Measurements from ENCODE around the gene PRRT1B. TPM values are rescaled to one million over a fixed set of nuclear protein-coding genes. Genes with fewer than 3 reads are reported as not detected.

PRRT1B gene
- total and polyA plus RNA-seq, 9 of the 15 experiments (the other 6 are each of a cell fraction or from before 2014, with no cell fraction given), result not detected

GRCh38 chr9:131530920-131531832, 14.1 kb upstream of the PRRT1B start, which contains the start of gene UCK1 (continued):
- TF ChIP-seq, protein P1, sequence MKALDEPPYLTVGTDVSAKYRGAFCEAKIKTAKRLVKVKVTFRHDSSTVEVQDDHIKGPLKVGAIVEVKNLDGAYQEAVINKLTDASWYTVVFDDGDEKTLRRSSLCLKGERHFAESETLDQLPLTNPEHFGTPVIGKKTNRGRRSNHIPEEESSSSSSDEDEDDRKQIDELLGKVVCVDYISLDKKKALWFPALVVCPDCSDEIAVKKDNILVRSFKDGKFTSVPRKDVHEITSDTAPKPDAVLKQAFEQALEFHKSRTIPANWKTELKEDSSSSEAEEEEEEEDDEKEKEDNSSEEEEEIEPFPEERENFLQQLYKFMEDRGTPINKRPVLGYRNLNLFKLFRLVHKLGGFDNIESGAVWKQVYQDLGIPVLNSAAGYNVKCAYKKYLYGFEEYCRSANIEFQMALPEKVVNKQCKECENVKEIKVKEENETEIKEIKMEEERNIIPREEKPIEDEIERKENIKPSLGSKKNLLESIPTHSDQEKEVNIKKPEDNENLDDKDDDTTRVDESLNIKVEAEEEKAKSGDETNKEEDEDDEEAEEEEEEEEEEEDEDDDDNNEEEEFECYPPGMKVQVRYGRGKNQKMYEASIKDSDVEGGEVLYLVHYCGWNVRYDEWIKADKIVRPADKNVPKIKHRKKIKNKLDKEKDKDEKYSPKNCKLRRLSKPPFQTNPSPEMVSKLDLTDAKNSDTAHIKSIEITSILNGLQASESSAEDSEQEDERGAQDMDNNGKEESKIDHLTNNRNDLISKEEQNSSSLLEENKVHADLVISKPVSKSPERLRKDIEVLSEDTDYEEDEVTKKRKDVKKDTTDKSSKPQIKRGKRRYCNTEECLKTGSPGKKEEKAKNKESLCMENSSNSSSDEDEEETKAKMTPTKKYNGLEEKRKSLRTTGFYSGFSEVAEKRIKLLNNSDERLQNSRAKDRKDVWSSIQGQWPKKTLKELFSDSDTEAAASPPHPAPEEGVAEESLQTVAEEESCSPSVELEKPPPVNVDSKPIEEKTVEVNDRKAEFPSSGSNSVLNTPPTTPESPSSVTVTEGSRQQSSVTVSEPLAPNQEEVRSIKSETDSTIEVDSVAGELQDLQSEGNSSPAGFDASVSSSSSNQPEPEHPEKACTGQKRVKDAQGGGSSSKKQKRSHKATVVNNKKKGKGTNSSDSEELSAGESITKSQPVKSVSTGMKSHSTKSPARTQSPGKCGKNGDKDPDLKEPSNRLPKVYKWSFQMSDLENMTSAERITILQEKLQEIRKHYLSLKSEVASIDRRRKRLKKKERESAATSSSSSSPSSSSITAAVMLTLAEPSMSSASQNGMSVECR (CRISPR knock-in tag; IDR thresholded peaks at IDR 0.05), result no peak; the same call in 1 of the 2 replicates
- TF ChIP-seq ZNF197 (CRISPR knock-in tag; IDR thresholded peaks at IDR 0.05; ENCODE audit: low read depth) (no peak), CBFA2T2 (conservative IDR thresholded peaks at IDR 0.05) (no peak), ZC3H4 (CRISPR knock-in tag; IDR thresholded peaks at IDR 0.05; ENCODE audit: borderline replicate concordance) (no peak), E2F6 (IDR thresholded peaks at IDR 0.05; ENCODE audit: borderline replicate concordance in 1 of 2, extremely low read depth in 1 of 2, insufficient read depth in 1 of 2, insufficient read length in 1 of 2, low read depth in 1 of 2, low read length in 1 of 2, poor library complexity in 1 of 2, severe bottlenecking in 1 of 2) (peak in 1 of 2 experiments; percentile 50), NFATC3 (IDR thresholded peaks at IDR 0.05) (no peak), STAT5B (CRISPR knock-in tag; IDR thresholded peaks at IDR 0.05) (no peak), HOXB6 (CRISPR knock-in tag; IDR thresholded peaks at IDR 0.05; ENCODE audit: borderline replicate concordance) (no peak), ZNF3 (CRISPR knock-in tag; IDR thresholded peaks at IDR 0.05) (no peak), MAFK (IDR thresholded peaks at IDR 0.05; ENCODE audit: low read length) (no peak), ZNF354B (CRISPR knock-in tag; IDR thresholded peaks at IDR 0.05) (no peak), MEF2D (tag; conservative IDR thresholded peaks at IDR 0.05; ENCODE audit: low read depth) (no peak), CHD2 (IDR thresholded peaks at IDR 0.05; ENCODE audit: low read depth, low read length) (no peak), EP300 (IDR thresholded peaks at IDR 0.05; ENCODE audit: low read length) (no peak), BCOR (IDR thresholded peaks at IDR 0.05) (no peak), U2AF2 (optimal IDR thresholded peaks at IDR 0.05; ENCODE audit: low read depth, low read length) (no peak), ETV1 (tag; conservative IDR thresholded peaks at IDR 0.05; ENCODE audit: low read depth) (no peak), GTF2A2 (tag; IDR thresholded peaks at IDR 0.05) (no peak), PHTF2 (CRISPR knock-in tag; IDR thresholded peaks at IDR 0.05) (no peak)
- TF ChIP-seq, protein P2, sequence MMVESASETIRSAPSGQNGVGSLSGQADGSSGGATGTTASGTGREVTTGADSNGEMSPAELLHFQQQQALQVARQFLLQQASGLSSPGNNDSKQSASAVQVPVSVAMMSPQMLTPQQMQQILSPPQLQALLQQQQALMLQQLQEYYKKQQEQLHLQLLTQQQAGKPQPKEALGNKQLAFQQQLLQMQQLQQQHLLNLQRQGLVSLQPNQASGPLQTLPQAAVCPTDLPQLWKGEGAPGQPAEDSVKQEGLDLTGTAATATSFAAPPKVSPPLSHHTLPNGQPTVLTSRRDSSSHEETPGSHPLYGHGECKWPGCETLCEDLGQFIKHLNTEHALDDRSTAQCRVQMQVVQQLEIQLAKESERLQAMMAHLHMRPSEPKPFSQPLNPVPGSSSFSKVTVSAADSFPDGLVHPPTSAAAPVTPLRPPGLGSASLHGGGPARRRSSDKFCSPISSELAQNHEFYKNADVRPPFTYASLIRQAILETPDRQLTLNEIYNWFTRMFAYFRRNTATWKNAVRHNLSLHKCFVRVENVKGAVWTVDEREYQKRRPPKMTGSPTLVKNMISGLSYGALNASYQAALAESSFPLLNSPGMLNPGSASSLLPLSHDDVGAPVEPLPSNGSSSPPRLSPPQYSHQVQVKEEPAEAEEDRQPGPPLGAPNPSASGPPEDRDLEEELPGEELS (CRISPR knock-in tag; IDR thresholded peaks at IDR 0.05; ENCODE audit: borderline replicate concordance), result no peak
- TF ChIP-seq, protein P3, sequence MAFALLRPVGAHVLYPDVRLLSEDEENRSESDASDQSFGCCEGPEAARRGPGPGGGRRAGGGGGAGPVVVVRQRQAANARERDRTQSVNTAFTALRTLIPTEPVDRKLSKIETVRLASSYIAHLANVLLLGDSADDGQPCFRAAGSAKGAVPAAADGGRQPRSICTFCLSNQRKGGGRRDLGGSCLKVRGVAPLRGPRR (CRISPR knock-in tag; IDR thresholded peaks at IDR 0.05), result no peak
